ENCODE data around the gene HTRA3.

DNA sequence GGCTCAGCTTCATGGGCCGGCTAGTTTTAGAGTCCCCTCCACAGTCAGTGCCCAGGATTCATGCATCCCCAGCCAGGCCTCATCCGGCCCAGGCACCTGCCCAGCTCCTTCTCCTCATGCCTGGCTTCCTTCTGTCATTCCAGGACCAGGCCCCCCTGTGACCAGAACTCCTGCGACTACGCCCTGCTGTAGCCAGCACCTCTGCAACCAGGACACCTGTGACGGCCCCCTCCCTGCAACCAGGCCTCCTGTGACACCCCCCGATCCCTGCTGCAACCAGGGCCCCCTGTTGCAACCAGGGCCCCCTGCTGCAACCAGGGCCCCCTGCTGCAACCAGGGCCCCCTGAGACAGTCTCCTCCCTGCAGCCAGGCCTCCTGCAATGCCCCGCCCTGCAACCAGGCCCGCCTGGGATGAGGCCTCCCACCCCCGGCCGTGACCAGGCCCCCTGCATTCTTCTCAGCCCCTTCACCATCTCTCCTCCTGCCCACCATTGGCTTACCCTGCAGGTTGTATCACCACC is 46.8 kb downstream of the HTRA3 start:
- TF ChIP-seq, protein P1, sequence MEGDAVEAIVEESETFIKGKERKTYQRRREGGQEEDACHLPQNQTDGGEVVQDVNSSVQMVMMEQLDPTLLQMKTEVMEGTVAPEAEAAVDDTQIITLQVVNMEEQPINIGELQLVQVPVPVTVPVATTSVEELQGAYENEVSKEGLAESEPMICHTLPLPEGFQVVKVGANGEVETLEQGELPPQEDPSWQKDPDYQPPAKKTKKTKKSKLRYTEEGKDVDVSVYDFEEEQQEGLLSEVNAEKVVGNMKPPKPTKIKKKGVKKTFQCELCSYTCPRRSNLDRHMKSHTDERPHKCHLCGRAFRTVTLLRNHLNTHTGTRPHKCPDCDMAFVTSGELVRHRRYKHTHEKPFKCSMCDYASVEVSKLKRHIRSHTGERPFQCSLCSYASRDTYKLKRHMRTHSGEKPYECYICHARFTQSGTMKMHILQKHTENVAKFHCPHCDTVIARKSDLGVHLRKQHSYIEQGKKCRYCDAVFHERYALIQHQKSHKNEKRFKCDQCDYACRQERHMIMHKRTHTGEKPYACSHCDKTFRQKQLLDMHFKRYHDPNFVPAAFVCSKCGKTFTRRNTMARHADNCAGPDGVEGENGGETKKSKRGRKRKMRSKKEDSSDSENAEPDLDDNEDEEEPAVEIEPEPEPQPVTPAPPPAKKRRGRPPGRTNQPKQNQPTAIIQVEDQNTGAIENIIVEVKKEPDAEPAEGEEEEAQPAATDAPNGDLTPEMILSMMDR (conservative IDR thresholded peaks at IDR 0.05; ENCODE audit: low read depth, low read length): no peak
- TF ChIP-seq EZH2 (IDR thresholded peaks at IDR 0.05; ENCODE audit: borderline replicate concordance, low read depth, low read length, poor library complexity, severe bottlenecking): no peak
